ENCODE measurements around the gene GALNT7. TPM values are rescaled to one million over a fixed set of nuclear protein-coding genes. Genes with fewer than 3 reads are reported as not detected.

The GALNT7 gene
- total RNA-seq, 4 donors from 2014 or later = 31.4 to 124 (median 105) TPM

DNA sequence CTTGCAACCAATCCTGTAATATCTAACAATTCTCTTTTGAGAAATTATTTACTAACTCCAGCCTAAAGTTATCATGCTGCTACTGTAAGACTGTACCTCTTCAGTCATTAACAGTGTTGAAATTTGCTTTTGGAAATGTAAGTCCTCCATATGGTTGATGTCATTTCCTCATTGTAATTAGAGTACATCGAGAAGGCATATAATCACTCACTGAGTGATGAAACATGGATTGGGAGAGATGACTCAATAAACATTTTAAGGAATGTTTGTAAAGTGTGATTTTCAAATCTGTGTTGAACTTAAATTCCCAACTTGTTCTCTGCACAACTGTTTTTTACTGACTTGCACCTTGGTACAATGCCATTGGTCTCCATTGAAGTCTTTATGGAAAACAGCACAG lies 104.4 kb downstream of the GALNT7 start:
- no peak for DNase-seq
- intact Hi-C loops (cut with DNase I; ENCODE audit: low total_unique reads) (no loop called here), in situ Hi-C loops (cut with MboI; ENCODE audit: low pct_ligation_motif_present in 1 of 4, low pct_unique_long_range_greater_than_20kb in 1 of 4, low sequenced_read_pairs in 3 of 4) (loop anchor here in 1 of 4 donors (25.0 kb wide), 1 partner anchor 261 kb away; no protein-coding TSS in a partner anchor)
- H3K9me3 ChIP-seq = no peaks in the 10 kb centered on the region
- peaks cover 0 to 15% (median 9%) of the 10 kb centered on the region in 4 donors for H3K4me1 ChIP-seq
- no peaks in the 10 kb centered on the region for H3K36me3 ChIP-seq
- no peak overlapping the region for H3K27ac ChIP-seq
- TF ChIP-seq POLR2A (IDR thresholded peaks at IDR 0.05) (no peak), POLR2AphosphoS5 (IDR thresholded peaks at IDR 0.05) (no peak), EP300 (IDR thresholded peaks at IDR 0.05; ENCODE audit: low read depth) (no peak)
- TF ChIP-seq, protein P1, sequence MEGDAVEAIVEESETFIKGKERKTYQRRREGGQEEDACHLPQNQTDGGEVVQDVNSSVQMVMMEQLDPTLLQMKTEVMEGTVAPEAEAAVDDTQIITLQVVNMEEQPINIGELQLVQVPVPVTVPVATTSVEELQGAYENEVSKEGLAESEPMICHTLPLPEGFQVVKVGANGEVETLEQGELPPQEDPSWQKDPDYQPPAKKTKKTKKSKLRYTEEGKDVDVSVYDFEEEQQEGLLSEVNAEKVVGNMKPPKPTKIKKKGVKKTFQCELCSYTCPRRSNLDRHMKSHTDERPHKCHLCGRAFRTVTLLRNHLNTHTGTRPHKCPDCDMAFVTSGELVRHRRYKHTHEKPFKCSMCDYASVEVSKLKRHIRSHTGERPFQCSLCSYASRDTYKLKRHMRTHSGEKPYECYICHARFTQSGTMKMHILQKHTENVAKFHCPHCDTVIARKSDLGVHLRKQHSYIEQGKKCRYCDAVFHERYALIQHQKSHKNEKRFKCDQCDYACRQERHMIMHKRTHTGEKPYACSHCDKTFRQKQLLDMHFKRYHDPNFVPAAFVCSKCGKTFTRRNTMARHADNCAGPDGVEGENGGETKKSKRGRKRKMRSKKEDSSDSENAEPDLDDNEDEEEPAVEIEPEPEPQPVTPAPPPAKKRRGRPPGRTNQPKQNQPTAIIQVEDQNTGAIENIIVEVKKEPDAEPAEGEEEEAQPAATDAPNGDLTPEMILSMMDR (IDR thresholded peaks at IDR 0.05) = no peak
- no peak overlapping the region for H3K4me3 ChIP-seq
- no peaks in the 10 kb centered on the region for H3K27me3 ChIP-seq
- 64 to 76% methylated on average over 1 of the region's 1 CpG for WGBS, 2 donors (ENCODE audit: low coverage in 1 of 2)

DNA sequence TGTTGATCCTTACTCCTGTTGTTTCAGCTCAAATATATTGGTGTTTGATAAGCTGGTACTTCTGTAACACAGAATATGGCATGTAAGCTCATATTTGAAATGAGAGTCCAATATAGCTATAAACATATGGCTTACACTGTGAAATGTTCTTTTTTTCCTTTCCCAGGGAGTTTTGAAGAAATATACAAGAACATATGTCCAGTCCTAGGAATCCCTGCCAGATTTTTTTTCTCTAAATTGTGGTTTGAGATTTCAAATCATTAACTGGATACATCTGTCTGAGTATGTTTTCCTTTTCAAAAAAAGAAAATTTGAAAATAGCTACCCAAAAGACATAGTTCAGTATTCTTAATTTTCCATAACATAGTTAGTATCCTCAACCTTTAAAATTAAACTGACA lies 105.3 kb downstream of the GALNT7 start:
- intact Hi-C loops (cut with DNase I; ENCODE audit: low total_unique reads) = no loop called here
- no peak for DNase-seq
- in situ Hi-C loops (cut with MboI; ENCODE audit: low pct_ligation_motif_present in 1 of 4, low pct_unique_long_range_greater_than_20kb in 1 of 4, low sequenced_read_pairs in 3 of 4) = loop anchor here in 1 of 4 donors (25.0 kb wide), 1 partner anchor 262 kb away; no protein-coding TSS in a partner anchor
- TF ChIP-seq POLR2AphosphoS5 (IDR thresholded peaks at IDR 0.05) (no peak), EP300 (IDR thresholded peaks at IDR 0.05; ENCODE audit: low read depth) (no peak), POLR2A (IDR thresholded peaks at IDR 0.05) (no peak)
- TF ChIP-seq, protein P1 (IDR thresholded peaks at IDR 0.05) = no peak
- H3K27me3 ChIP-seq = no peaks in the 10 kb centered on the region
- H3K36me3 ChIP-seq = no peaks in the 10 kb centered on the region
- no peak overlapping the region for H3K4me3 ChIP-seq
- peaks cover 0 to 15% (median 9%) of the 10 kb centered on the region in 4 donors for H3K4me1 ChIP-seq
- no peaks in the 10 kb centered on the region for H3K9me3 ChIP-seq
- no peak overlapping the region for H3K27ac ChIP-seq

- H3K27me3 ChIP-seq = no peaks in the 10 kb centered on the region
These were observed 106.1 kb downstream of the GALNT7 start for GRCh38 chr4:173274744-173275143.

DNA sequence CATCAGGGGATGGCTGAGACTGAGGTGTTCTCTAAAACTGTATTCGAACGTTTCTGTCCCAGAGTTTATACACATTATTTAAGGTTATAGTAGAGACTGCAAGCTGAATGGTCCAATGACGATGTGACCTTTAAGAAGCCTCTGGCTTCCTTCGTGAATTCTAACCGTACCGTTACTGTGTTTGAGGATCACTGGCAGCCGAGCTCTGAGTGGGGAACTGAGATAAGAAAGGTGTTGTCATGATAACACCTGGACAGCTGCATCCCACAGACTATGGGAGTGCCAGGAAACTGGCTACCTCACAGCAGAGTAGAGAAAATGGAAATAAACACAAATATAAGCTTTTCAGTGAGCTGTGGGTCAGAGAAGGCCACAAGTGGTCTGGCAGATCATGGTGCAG lies 106.5 kb downstream of the GALNT7 start:
- no peaks in the 10 kb centered on the region for H3K27me3 ChIP-seq
- no peaks in the 10 kb centered on the region for H3K36me3 ChIP-seq
- TF ChIP-seq EP300 (IDR thresholded peaks at IDR 0.05; ENCODE audit: low read depth) (no peak), POLR2AphosphoS5 (IDR thresholded peaks at IDR 0.05) (no peak), POLR2A (IDR thresholded peaks at IDR 0.05) (no peak)
- TF ChIP-seq, protein P1 (IDR thresholded peaks at IDR 0.05) = no peak
- H3K4me3 ChIP-seq = no peak overlapping the region
- no peak for DNase-seq
- no peaks in the 10 kb centered on the region for H3K9me3 ChIP-seq
- in situ Hi-C loops (cut with MboI; ENCODE audit: low pct_ligation_motif_present in 1 of 4, low pct_unique_long_range_greater_than_20kb in 1 of 4, low sequenced_read_pairs in 3 of 4) = no loop called here
- no peak overlapping the region for H3K27ac ChIP-seq
- intact Hi-C loops (cut with DNase I; ENCODE audit: low total_unique reads) = no loop called here
- H3K4me1 ChIP-seq = peaks cover 0 to 14% (median 9%) of the 10 kb centered on the region in 4 donors
- 92 to 97% methylated on average over 7 of the region's 7 CpGs for WGBS, 2 donors (ENCODE audit: low coverage in 1 of 2)

More at GRCh38 chr4:173274744-173275143, 106.1 kb downstream of the GALNT7 start:
- TF ChIP-seq POLR2AphosphoS5 (IDR thresholded peaks at IDR 0.05) (no peak), POLR2A (IDR thresholded peaks at IDR 0.05) (no peak), EP300 (IDR thresholded peaks at IDR 0.05; ENCODE audit: low read depth) (no peak)
- TF ChIP-seq, protein P1 (IDR thresholded peaks at IDR 0.05) = no peak
- WGBS, 2 donors (ENCODE audit: low coverage in 1 of 2) = 96 to 100% methylated on average over 1 to 4 of the region's 4 CpGs
- Histone ChIP-seq H3K36me3 (no peaks in the 10 kb centered on the region), H3K4me1 (peaks cover 0 to 15% (median 9%) of the 10 kb centered on the region in 4 donors), H3K27ac (no peak overlapping the region), H3K4me3 (no peak overlapping the region), H3K9me3 (no peaks in the 10 kb centered on the region)
- intact Hi-C loops (cut with DNase I; ENCODE audit: low total_unique reads) (no loop called here), in situ Hi-C loops (cut with MboI; ENCODE audit: low pct_ligation_motif_present in 1 of 4, low pct_unique_long_range_greater_than_20kb in 1 of 4, low sequenced_read_pairs in 3 of 4) (loop anchor here in 1 of 4 donors (25.0 kb wide), 1 partner anchor 262 kb away; no protein-coding TSS in a partner anchor)
- no peak for DNase-seq
